GM12891 (cell line): Measurements from ENCODE around the gene PTX4.

Experiments
- PAX5 ChIP-seq: IDR thresholded peaks from 2 replicates; pipeline ENCODE4 v1.6.1; 2011; ENCODE audit warnings: low read length, moderate library complexity, mild to moderate bottlenecking; ENCODE audit not compliant: insufficient read depth, severe bottlenecking
- POLR2A ChIP-seq: IDR thresholded peaks from 2 replicates; pipeline ENCODE4 v1.6.1; 2011; ENCODE audit warnings: low read depth, low read length, control low read depth
- POLR2AphosphoS5 ChIP-seq: IDR thresholded peaks from 2 replicates; pipeline ENCODE4 v1.6.1; 2011; ENCODE audit warnings: low read depth, low read length, control low read depth
- TAF1 ChIP-seq: IDR thresholded peaks from 2 replicates; pipeline ENCODE4 v1.6.1; 2011; ENCODE audit warnings: low read depth, low read length, control low read depth

DNA sequence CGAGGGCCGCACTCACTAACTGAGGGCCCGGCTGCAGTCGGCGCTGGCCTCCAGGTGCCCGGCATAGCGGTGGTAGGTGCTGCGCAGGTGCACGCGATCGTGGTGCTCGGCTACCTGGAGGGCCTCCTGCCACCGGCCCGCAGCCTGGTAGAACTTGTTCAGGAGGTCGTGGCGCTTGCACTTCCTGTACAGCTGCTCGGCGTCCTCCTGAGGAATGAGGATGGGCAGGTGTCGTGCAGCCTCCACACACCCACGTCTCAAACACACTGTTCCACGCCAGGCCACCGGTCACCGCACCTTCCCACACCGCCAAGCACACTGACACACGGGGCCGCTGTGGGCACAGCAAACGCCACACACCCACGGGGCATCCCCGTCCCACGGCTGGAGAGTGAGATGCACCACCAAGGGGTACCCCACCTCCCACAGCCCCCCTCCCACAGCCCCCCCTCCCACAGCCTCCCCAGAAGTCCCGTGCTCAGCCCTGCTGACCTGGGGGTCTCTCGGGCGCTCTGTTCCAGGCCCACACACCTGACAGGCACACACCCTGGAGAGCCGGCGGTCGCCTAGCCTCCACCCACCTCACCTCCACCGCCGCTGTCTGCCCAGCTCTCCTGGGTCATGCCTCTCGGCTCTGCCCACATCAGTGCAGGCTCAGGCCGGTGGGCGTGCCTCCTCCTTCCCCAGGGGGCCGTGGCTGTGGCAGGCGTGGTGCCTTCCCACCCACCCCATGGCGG is 37.3 kb upstream of the PTX4 start:
- TF ChIP-seq POLR2A = no peak
- TF ChIP-seq TAF1 = no peak
- no peak for TF ChIP-seq POLR2AphosphoS5
- no peak for TF ChIP-seq PAX5
